H1 (cell line): Measurements from ENCODE around the gene CPNE5. TPM values are rescaled to one million over a fixed set of nuclear protein-coding genes. Genes with fewer than 3 reads are reported as not detected.

Source experiments
- CTCF ChIA-PET: fragments of 300-600 bp; sonication (Branson Sonifier 250); formaldehyde crosslinking; loops from one replicate; lab custom pipeline; 2021; ENCODE audit not compliant: partially characterized antibody; lab: Charles Lee
- POLR2A ChIA-PET: fragments of 300-600 bp; sonication (Branson Sonifier 250); formaldehyde crosslinking; loops from one replicate; lab custom pipeline; 2021; ENCODE audit warnings: inconsistent platforms; ENCODE audit not compliant: partially characterized antibody; lab: Charles Lee
- DNase-seq, 2 experiments: peaks; one replicate each; pipeline versions ENCODE4 v3.0.0 to v3.0.0-alpha.2; 2010 to 2022; ENCODE audit warnings: low spot score in 2 of 2, low read depth in 1 of 2, mixed read lengths in 1 of 2
- FAIRE-seq: peaks from 2 replicates; lab custom pipeline; 2011; peaks lifted over from hg19 to GRCh38; lab: Jason Lieb, UNC
- H2AFZ ChIP-seq: 2 replicates; pipeline ENCODE4 v1.8.1; 2012; ENCODE audit warnings: low read length, inconsistent platforms
- H2AK5ac ChIP-seq: 2 replicates; pipeline ENCODE4 v1.6.1; 2013; ENCODE audit warnings: low read depth, low read length
- H2BK120ac ChIP-seq: replicated peaks from 2 replicates; pipeline ENCODE3; 2013; ENCODE audit warnings: low read depth, low read length, inconsistent platforms
- H2BK12ac ChIP-seq: 2 replicates; pipeline ENCODE4 v1.6.1; 2013; ENCODE audit warnings: low read depth, low read length
- H2BK15ac ChIP-seq: 2 replicates; pipeline ENCODE4 v1.6.1; 2013; ENCODE audit warnings: low read length
- H2BK20ac ChIP-seq: 2 replicates; pipeline ENCODE4 v1.6.1; 2013; ENCODE audit warnings: low read length
- H2BK5ac ChIP-seq: 2 replicates; pipeline ENCODE4 v1.6.1; 2013; ENCODE audit warnings: low read depth, low read length
- H3K14ac ChIP-seq: 2 replicates; pipeline ENCODE4 v1.6.1; 2013; ENCODE audit warnings: inconsistent platforms; ENCODE audit not compliant: insufficient read length
- H3K18ac ChIP-seq: 2 replicates; pipeline ENCODE4 v1.6.1; 2013; ENCODE audit warnings: low read length; ENCODE audit errors: extremely low read depth
- H3K23ac ChIP-seq: 2 replicates; pipeline ENCODE4 v1.6.1; 2013; ENCODE audit warnings: inconsistent platforms; ENCODE audit not compliant: insufficient read length
- H3K23me2 ChIP-seq: 2 replicates; pipeline ENCODE4 v1.6.1; 2013; ENCODE audit warnings: low read depth, low read length
- H3K27ac ChIP-seq: 2 replicates; pipeline ENCODE4 v1.6.1; 2011; ENCODE audit warnings: low read depth, low read length, inconsistent platforms
- H3K27me3 ChIP-seq, 4 experiments: replicated peaks in 1 of 4; 1 replicate in 1 of 4; 2 replicates in 3 of 4; pipeline versions ENCODE4 v1.6.1 to v1.8.1; 2011 to 2013; ENCODE audit warnings: low read length in 3 of 4, mild to moderate bottlenecking in 3 of 4, inconsistent platforms in 2 of 4, mixed read lengths in 2 of 4, moderate library complexity in 1 of 4; ENCODE audit not compliant: control insufficient read depth in 3 of 4, insufficient read depth in 3 of 4; ENCODE audit errors: extremely low read depth in 1 of 4
- H3K36me3 ChIP-seq, 4 experiments: 2 replicates each; pipeline versions ENCODE4 v1.6.1 to v1.8.1; 2011 to 2013; ENCODE audit warnings: mild to moderate bottlenecking in 4 of 4, low read length in 3 of 4, moderate library complexity in 2 of 4, control low read depth in 1 of 4, inconsistent platforms in 1 of 4; ENCODE audit not compliant: insufficient read depth in 4 of 4, control insufficient read depth in 2 of 4
- H3K4ac ChIP-seq: replicated peaks from 2 replicates; pipeline ENCODE3; 2013; ENCODE audit warnings: low read length, low read depth, mixed read lengths, inconsistent platforms; ENCODE audit not compliant: insufficient read length
- H3K4me1 ChIP-seq, 4 experiments: replicated peaks in 1 of 4; 1 replicate in 1 of 4; 2 replicates in 3 of 4; pipeline versions ENCODE4 v1.6.1 to v1.8.1; 2011 to 2013; ENCODE audit warnings: low read length in 3 of 4, inconsistent platforms in 2 of 4, mixed read lengths in 1 of 4; ENCODE audit not compliant: insufficient read depth in 4 of 4, control insufficient read depth in 3 of 4
- H3K4me2 ChIP-seq, 2 experiments: 2 replicates each; pipeline versions ENCODE4 v1.6.1 to v1.8.1; 2011 to 2013; ENCODE audit warnings: low read depth in 2 of 2, low read length in 2 of 2, control low read depth in 1 of 2, inconsistent platforms in 1 of 2, mild to moderate bottlenecking in 1 of 2; ENCODE audit not compliant: insufficient read depth in 1 of 2
- H3K4me3 ChIP-seq, 4 experiments: fragments of 200-600, 300-600 bp in 1 of 4; sonication (generic), shearing (Covaris generic), sonication (Bioruptor Twin) in 1 of 4; 2 replicates each; pipeline versions ENCODE4 v1.5.1 to v1.8.1; 2011 to 2016; ENCODE audit warnings: low read length in 4 of 4, low read depth in 3 of 4, control low read depth in 2 of 4, inconsistent platforms in 2 of 4, mild to moderate bottlenecking in 2 of 4, mixed read lengths in 1 of 4, moderate library complexity in 1 of 4; ENCODE audit not compliant: insufficient read depth in 2 of 4; ENCODE audit errors: extremely low read depth in 1 of 4
- H3K56ac ChIP-seq: replicated peaks from 2 replicates; pipeline ENCODE3; 2013; ENCODE audit warnings: low read depth, mild to moderate bottlenecking, mixed read lengths, low read length, inconsistent platforms; ENCODE audit not compliant: insufficient read length
- H3K79me1 ChIP-seq: 2 replicates; pipeline ENCODE4 v1.6.1; 2013; ENCODE audit warnings: low read depth, low read length, control low read depth
- H3K79me2 ChIP-seq, 2 experiments: 2 replicates each; pipeline versions ENCODE4 v1.6.1 to v1.8.1; 2012 to 2013; ENCODE audit warnings: low read length in 2 of 2, mild to moderate bottlenecking in 2 of 2, inconsistent platforms in 1 of 2; ENCODE audit not compliant: insufficient read depth in 2 of 2, control insufficient read depth in 1 of 2
- H3K9ac ChIP-seq, 4 experiments: replicated peaks in 1 of 4; 1 replicate in 1 of 4; 2 replicates in 3 of 4; pipeline versions ENCODE4 v1.6.1 to v1.8.1; 2011 to 2013; ENCODE audit warnings: low read depth in 3 of 4, low read length in 3 of 4, control low read depth in 2 of 4, mild to moderate bottlenecking in 2 of 4, moderate library complexity in 2 of 4, inconsistent platforms in 1 of 4; ENCODE audit errors: extremely low read depth in 1 of 4
- H3K9me3 ChIP-seq, 2 experiments: 2 replicates each; pipeline versions ENCODE4 v1.6.1 to v1.8.1; 2012 to 2013; ENCODE audit warnings: mild to moderate bottlenecking in 2 of 2, moderate library complexity in 2 of 2, control low read depth in 1 of 2, inconsistent platforms in 1 of 2, low read depth in 1 of 2, low read length in 1 of 2, mixed read lengths in 1 of 2; ENCODE audit not compliant: insufficient read depth in 2 of 2
- H4K20me1 ChIP-seq, 2 experiments: replicated peaks in 1 of 2; 2 replicates each; pipeline versions ENCODE3 to v1.8.1; 2011 to 2013; ENCODE audit warnings: inconsistent platforms in 2 of 2, low read length in 2 of 2, mild to moderate bottlenecking in 1 of 2; ENCODE audit not compliant: insufficient read depth in 2 of 2, control insufficient read depth in 1 of 2
- H4K5ac ChIP-seq: 2 replicates; pipeline ENCODE4 v1.6.1; 2013; ENCODE audit warnings: low read length, low read depth, mixed read lengths, inconsistent platforms; ENCODE audit not compliant: insufficient read length
- H4K8ac ChIP-seq: 2 replicates; pipeline ENCODE4 v1.8.0; 2013; ENCODE audit warnings: mild to moderate bottlenecking, moderate library complexity, low read length, inconsistent platforms; ENCODE audit not compliant: insufficient read depth; ENCODE audit errors: extremely low read depth
- H4K91ac ChIP-seq: replicated peaks from 2 replicates; pipeline ENCODE3; 2013; ENCODE audit warnings: low read length, mixed read lengths, inconsistent platforms; ENCODE audit not compliant: insufficient read length
- BACH1 ChIP-seq: IDR thresholded peaks from 2 replicates; pipeline ENCODE4 v1.6.1; 2012; ENCODE audit warnings: low read length, improper control_type of control experiment
- CEBPB ChIP-seq: IDR thresholded peaks from 2 replicates; pipeline ENCODE4 v1.6.1; 2012; ENCODE audit warnings: low read depth, low read length
- CHD1 ChIP-seq: IDR thresholded peaks from 2 replicates; pipeline ENCODE4 v1.6.1; 2012; ENCODE audit warnings: low read depth, low read length, improper control_type of control experiment
- HDAC2 ChIP-seq, 2 experiments: fragments of 300-600 bp in 1 of 2; sonication (generic) in 1 of 2; IDR thresholded peaks; 2 replicates each; pipeline ENCODE4 v1.6.1; 2011 to 2012; ENCODE audit warnings: low read depth in 2 of 2, low read length in 2 of 2, mild to moderate bottlenecking in 2 of 2, moderate library complexity in 2 of 2, borderline replicate concordance in 1 of 2, inconsistent platforms in 1 of 2
- KDM1A ChIP-seq: fragments of 200-600, 300-600 bp; sonication (generic); IDR thresholded peaks from 2 replicates; pipeline ENCODE4 v1.7.1; 2016; ENCODE audit warnings: mild to moderate bottlenecking, low read length, borderline replicate concordance
- KDM5A ChIP-seq: fragments of 200-600 bp; IDR thresholded peaks from 2 replicates; pipeline ENCODE4 v1.7.1; 2012; ENCODE audit warnings: mild to moderate bottlenecking, low read length, inconsistent platforms, mixed read lengths
- SP2 ChIP-seq: IDR thresholded peaks from 2 replicates; pipeline ENCODE4 v1.6.1; 2012; ENCODE audit warnings: mild to moderate bottlenecking, low read length, inconsistent platforms
- WGBS, 2 experiments: shearing (Covaris generic) in 1 of 2; methylation state at CpG; one replicate each; pipeline versions ENCODE4 v1.1.6 to v1.1.7; 2013 to 2015; ENCODE audit warnings: low lambda C conversion rate in 2 of 2, mixed read lengths in 2 of 2, inconsistent platforms in 1 of 2, low coverage in 1 of 2, missing lambda C conversion rate in 1 of 2; ENCODE audit not compliant: insufficient replicate concordance in 2 of 2, insufficient coverage in 1 of 2, insufficient read length in 1 of 2; ENCODE audit errors: extremely low coverage in 1 of 2, missing lambda C conversion rate in 1 of 2; 5-methylcytosine and 5-hydroxymethylcytosine counted together
- polyA plus RNA-seq, 7 experiments: library from polyadenylated mRNA; depleted of rRNA in 3 of 7; stranded (reverse) in 5 of 7; unstranded in 2 of 7; fragments of >200 nt in 5 of 7; fragments of 200-250 nt in 2 of 7; gene quantifications; 1 replicate in 5 of 7; 2 replicates in 1 of 7; 4 replicates in 1 of 7; pipeline versions ENCODE4 v1.2.1 to v1.2.3, GENCODE V29; 2011 to 2013; ENCODE audit warnings: missing spikeins in 2 of 7, mixed read lengths in 2 of 7
- total RNA-seq: library from RNA; stranded (reverse); fragmentation: NEBNext Ultra II Directional; extraction: Animal tissue kit (Norgen Biotek cat#: 25700); gene quantifications from 2 replicates; pipeline ENCODE4 v1.2.1, GENCODE V29; 2021
- TF ChIP-seq, protein P1 (sequence below): IDR thresholded peaks from 2 replicates; pipeline ENCODE4 v1.6.1; 2011; ENCODE audit warnings: low read depth, mild to moderate bottlenecking, low read length; ENCODE audit not compliant: insufficient read depth
- TF ChIP-seq, protein P2 (sequence below): IDR thresholded peaks from 2 replicates; pipeline ENCODE4 v1.6.1; 2012; ENCODE audit warnings: inconsistent platforms
- TF ChIP-seq, protein P3 (sequence below), 3 experiments: IDR thresholded peaks; 1 replicate in 2 of 3; 2 replicates in 1 of 3; pipeline versions ENCODE4 v1.5.1 to v1.6.1; 2011; ENCODE audit warnings: low read length in 3 of 3, mild to moderate bottlenecking in 3 of 3, inconsistent platforms in 2 of 3, low read depth in 1 of 3, moderate library complexity in 1 of 3; ENCODE audit not compliant: insufficient read depth in 1 of 3; ENCODE audit errors: control extremely low read depth in 1 of 3

Gene CPNE5
- total and polyA plus RNA-seq, 2 of the 8 experiments (the other 6 are each of a cell fraction or from before 2014, with no cell fraction given), result 0.88 to 1.8 TPM

DNA sequence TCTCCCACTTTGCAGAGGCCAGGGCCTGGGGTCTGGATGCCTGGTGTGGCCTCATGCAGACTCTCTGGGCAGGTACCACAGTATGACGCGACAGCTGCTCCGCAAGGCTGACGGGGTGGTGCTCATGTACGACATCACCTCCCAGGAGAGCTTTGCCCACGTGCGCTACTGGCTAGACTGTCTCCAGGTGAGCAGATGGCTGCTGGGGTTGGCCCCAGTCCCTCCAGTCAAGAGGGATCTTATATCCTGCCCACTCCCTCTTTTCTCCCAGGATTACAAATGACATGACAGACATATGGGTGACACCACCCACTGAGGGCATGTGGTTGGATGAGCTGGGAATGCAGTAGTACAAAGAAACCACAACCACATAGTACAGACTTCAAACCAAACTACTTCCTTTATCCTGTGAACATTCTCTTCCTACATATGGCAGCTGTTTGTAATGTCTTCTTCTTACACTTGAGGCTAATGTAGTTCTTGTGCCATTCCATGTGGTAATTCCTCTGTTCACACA lies 111.7 kb downstream of the CPNE5 start:
- H2BK15ac ChIP-seq, result no peak overlapping the region
- H3K4ac ChIP-seq, result no peak overlapping the region
- no peaks in the 10 kb centered on the region; the same call in 1 of the 2 replicates for H3K23me2 ChIP-seq
- ChIA-PET CTCF (interaction anchor here (1.4 to 1.9 kb wide), 2 partner anchors 10 to 51 kb away, joined by 3 to 6 read pairs; no protein-coding TSS in a partner anchor), POLR2A (interaction anchor here (1.3 kb wide), 1 partner anchor 19 kb away, joined by 3 read pairs; no protein-coding TSS in a partner anchor)
- H3K14ac ChIP-seq, result no peak overlapping the region
- H2BK5ac ChIP-seq, result no peak overlapping the region
- no peaks in the 10 kb centered on the region for H3K9me3 ChIP-seq
- H2AFZ ChIP-seq, result no peak overlapping the region
- DNase-seq, result no peak
- no peak for FAIRE-seq
- H3K4me2 ChIP-seq, result no peak overlapping the region
- H4K8ac ChIP-seq, result no peak overlapping the region
- no peaks in the 10 kb centered on the region for H3K36me3 ChIP-seq
- H2AK5ac ChIP-seq, result no peak overlapping the region
- no peak overlapping the region for H3K56ac ChIP-seq
- no peak overlapping the region for H4K91ac ChIP-seq
- no peak overlapping the region for H2BK120ac ChIP-seq
- no peaks in the 10 kb centered on the region for H3K79me1 ChIP-seq
- no peak overlapping the region for H3K4me3 ChIP-seq
- WGBS, 2 experiments, result 88% methylated on average over 7 of the region's 7 CpGs; no CpG with 5 or more reads in 1 of the 2 experiments
- H4K5ac ChIP-seq, result no peak overlapping the region
- H3K4me1 ChIP-seq, result peaks cover 0 to 7% (median 4%) of the 10 kb centered on the region in 4 experiments; a peak in 3 of 7 replicates
- H3K18ac ChIP-seq, result no peak overlapping the region
- H3K27ac ChIP-seq, result no peak overlapping the region
- no peaks in the 10 kb centered on the region for H3K27me3 ChIP-seq
- no peak overlapping the region for H3K9ac ChIP-seq
- no peak overlapping the region for H3K23ac ChIP-seq
- no peak overlapping the region for H2BK20ac ChIP-seq
- H2BK12ac ChIP-seq, result no peak overlapping the region
- no peaks in the 10 kb centered on the region for H4K20me1 ChIP-seq
- no peaks in the 10 kb centered on the region for H3K79me2 ChIP-seq
- TF ChIP-seq KDM5A (no peak), CHD1 (no peak), KDM1A (no peak), HDAC2 (IDR thresholded peaks at IDR 0.05; ENCODE audit: borderline replicate concordance in 1 of 2, low read depth in 2 of 2, low read length in 2 of 2) (no peak), BACH1 (no peak), CEBPB (no peak), SP2 (no peak)
- TF ChIP-seq, protein P1, sequence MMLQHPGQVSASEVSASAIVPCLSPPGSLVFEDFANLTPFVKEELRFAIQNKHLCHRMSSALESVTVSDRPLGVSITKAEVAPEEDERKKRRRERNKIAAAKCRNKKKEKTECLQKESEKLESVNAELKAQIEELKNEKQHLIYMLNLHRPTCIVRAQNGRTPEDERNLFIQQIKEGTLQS, result no peak
- TF ChIP-seq, protein P2, sequence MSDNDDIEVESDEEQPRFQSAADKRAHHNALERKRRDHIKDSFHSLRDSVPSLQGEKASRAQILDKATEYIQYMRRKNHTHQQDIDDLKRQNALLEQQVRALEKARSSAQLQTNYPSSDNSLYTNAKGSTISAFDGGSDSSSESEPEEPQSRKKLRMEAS, result no peak
- TF ChIP-seq, protein P3, sequence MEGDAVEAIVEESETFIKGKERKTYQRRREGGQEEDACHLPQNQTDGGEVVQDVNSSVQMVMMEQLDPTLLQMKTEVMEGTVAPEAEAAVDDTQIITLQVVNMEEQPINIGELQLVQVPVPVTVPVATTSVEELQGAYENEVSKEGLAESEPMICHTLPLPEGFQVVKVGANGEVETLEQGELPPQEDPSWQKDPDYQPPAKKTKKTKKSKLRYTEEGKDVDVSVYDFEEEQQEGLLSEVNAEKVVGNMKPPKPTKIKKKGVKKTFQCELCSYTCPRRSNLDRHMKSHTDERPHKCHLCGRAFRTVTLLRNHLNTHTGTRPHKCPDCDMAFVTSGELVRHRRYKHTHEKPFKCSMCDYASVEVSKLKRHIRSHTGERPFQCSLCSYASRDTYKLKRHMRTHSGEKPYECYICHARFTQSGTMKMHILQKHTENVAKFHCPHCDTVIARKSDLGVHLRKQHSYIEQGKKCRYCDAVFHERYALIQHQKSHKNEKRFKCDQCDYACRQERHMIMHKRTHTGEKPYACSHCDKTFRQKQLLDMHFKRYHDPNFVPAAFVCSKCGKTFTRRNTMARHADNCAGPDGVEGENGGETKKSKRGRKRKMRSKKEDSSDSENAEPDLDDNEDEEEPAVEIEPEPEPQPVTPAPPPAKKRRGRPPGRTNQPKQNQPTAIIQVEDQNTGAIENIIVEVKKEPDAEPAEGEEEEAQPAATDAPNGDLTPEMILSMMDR (IDR thresholded peaks at IDR 0.05; ENCODE audit: control extremely low read depth in 1 of 3, insufficient read depth in 1 of 3, low read depth in 1 of 3, low read length in 3 of 3), result no peak
